ENCODE results near the gene INHBB.

DNA sequence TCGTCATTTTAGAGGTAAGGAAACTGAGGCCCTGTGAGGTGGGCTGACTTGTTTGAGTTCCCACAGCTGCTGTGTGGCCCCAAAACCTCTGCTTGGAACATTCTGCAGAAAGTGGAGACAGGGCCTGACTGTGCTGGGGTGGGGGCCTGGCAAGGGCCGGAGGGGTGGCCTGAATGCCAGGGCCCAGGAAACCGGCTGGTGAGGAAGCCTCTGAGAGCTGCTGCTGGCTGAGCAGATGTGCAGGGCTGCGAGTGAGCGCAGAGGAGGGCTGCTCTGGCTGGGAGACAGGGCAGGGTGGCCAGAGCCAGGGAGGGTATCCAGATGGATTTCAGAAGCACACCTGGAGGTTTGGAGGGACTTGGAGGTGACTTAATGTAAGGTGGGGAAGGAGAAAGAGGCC, 29.9 kb upstream of the INHBB start:
- TF ChIP-seq, protein P1, sequence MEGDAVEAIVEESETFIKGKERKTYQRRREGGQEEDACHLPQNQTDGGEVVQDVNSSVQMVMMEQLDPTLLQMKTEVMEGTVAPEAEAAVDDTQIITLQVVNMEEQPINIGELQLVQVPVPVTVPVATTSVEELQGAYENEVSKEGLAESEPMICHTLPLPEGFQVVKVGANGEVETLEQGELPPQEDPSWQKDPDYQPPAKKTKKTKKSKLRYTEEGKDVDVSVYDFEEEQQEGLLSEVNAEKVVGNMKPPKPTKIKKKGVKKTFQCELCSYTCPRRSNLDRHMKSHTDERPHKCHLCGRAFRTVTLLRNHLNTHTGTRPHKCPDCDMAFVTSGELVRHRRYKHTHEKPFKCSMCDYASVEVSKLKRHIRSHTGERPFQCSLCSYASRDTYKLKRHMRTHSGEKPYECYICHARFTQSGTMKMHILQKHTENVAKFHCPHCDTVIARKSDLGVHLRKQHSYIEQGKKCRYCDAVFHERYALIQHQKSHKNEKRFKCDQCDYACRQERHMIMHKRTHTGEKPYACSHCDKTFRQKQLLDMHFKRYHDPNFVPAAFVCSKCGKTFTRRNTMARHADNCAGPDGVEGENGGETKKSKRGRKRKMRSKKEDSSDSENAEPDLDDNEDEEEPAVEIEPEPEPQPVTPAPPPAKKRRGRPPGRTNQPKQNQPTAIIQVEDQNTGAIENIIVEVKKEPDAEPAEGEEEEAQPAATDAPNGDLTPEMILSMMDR (conservative IDR thresholded peaks at IDR 0.05; ENCODE audit: low read depth, low read length), result no peak
- TF ChIP-seq EZH2 (IDR thresholded peaks at IDR 0.05; ENCODE audit: low read length, unreplicated experiment) (no peak), EZH2phosphoT487 (IDR thresholded peaks at IDR 0.05; ENCODE audit: borderline replicate concordance, low read length) (no peak)
